HepG2 (cell line): Measurements from ENCODE around the gene CNNM3. TPM values are rescaled to one million over a fixed set of nuclear protein-coding genes. Genes with fewer than 3 reads are reported as not detected.

ENCODE experiments used
- AGO2 ChIP-seq: fragments of 200-400 bp; formaldehyde crosslinking; optimal IDR thresholded peaks from 2 replicates; pipeline ENCODE3; 2017; ENCODE audit warnings: mild to moderate bottlenecking, low read depth, low read length, moderate library complexity
- ATF7 ChIP-seq, 2 experiments: fragments of 450-650 bp in 1 of 2; sonication (generic) in 1 of 2; formaldehyde crosslinking in 1 of 2; IDR thresholded peaks; 2 replicates each; pipeline versions ENCODE4 v1.4.0 to v1.6.1; 2016 to 2020; ENCODE audit warnings: antibody characterized with exemption in 1 of 2, mild to moderate bottlenecking in 1 of 2, missing genetic modification reagents in 1 of 2
- EED ChIP-seq: sonication (generic); formaldehyde crosslinking; IDR thresholded peaks from 2 replicates; pipeline ENCODE4 v1.5.0; 2020; ENCODE audit warnings: mild to moderate bottlenecking, missing genetic modification reagents
- HNF1B ChIP-seq: sonication (generic); formaldehyde crosslinking; IDR thresholded peaks from 2 replicates; pipeline ENCODE4 v1.5.1; 2020; ENCODE audit warnings: mild to moderate bottlenecking, moderate library complexity, missing genetic modification reagents
- HNRNPK ChIP-seq: fragments of 200-400 bp; formaldehyde crosslinking; IDR thresholded peaks from 2 replicates; pipeline ENCODE4 v1.6.1; 2018; ENCODE audit warnings: low read length, low read depth, moderate library complexity, mild to moderate bottlenecking; ENCODE audit not compliant: poor library complexity, severe bottlenecking
- IKZF4 ChIP-seq: sonication (generic); formaldehyde crosslinking; IDR thresholded peaks from 2 replicates; pipeline ENCODE4 v1.5.1; 2020; ENCODE audit warnings: borderline replicate concordance, mild to moderate bottlenecking, low read depth, missing genetic modification reagents; ENCODE audit errors: not compliant biosample characterization
- KAT8 ChIP-seq: IDR thresholded peaks from 2 replicates; pipeline ENCODE4 v1.6.1; 2016; ENCODE audit warnings: missing genetic modification reagents, missing compliant biosample characterization
- KDM2A ChIP-seq: sonication (generic); formaldehyde crosslinking; IDR thresholded peaks from 2 replicates; pipeline ENCODE4 v1.4.0; 2020; ENCODE audit warnings: low read depth, missing genetic modification reagents, borderline replicate concordance
- MTA1 ChIP-seq: sonication (generic); formaldehyde crosslinking; IDR thresholded peaks from 2 replicates; pipeline ENCODE4 v1.4.0; 2020; ENCODE audit warnings: missing genetic modification reagents, mild to moderate bottlenecking, borderline replicate concordance
- NR2F6 ChIP-seq, 2 experiments: IDR thresholded peaks; 2 replicates each; pipeline ENCODE4 v1.6.1; 2016; ENCODE audit warnings: antibody characterized with exemption in 1 of 2, mild to moderate bottlenecking in 1 of 2
- ZBTB2 ChIP-seq: sonication (generic); formaldehyde crosslinking; IDR thresholded peaks from 2 replicates; pipeline ENCODE4 v1.8.0; 2022; ENCODE audit warnings: low read depth, missing genetic modification reagents
- ZNF296 ChIP-seq: sonication (generic); formaldehyde crosslinking; conservative IDR thresholded peaks from 2 replicates; pipeline ENCODE4 v1.5.0; 2020; ENCODE audit warnings: mild to moderate bottlenecking, missing genetic modification reagents
- ZNF318 ChIP-seq: sonication (generic); formaldehyde crosslinking; IDR thresholded peaks from 2 replicates; pipeline ENCODE4 v1.4.0; 2020; ENCODE audit warnings: mild to moderate bottlenecking, missing genetic modification reagents
- ZNF704 ChIP-seq: sonication (generic); formaldehyde crosslinking; IDR thresholded peaks from 2 replicates; pipeline ENCODE4 v1.8.1; 2023; ENCODE audit warnings: mild to moderate bottlenecking, inconsistent platforms, moderate library complexity, missing genetic modification reagents, borderline replicate concordance
- polyA plus RNA-seq, 8 experiments: library from polyadenylated mRNA; depleted of rRNA in 3 of 8; stranded (reverse) in 7 of 8; unstranded in 1 of 8; fragments of >200 nt; fragmentation: Illumina TruSeq in 4 of 8; extraction: Trizol in 4 of 8; gene quantifications; 2 replicates each; pipeline versions ENCODE4 v1.2.1 to v1.2.3, GENCODE V29; 2011 to 2016; ENCODE audit warnings: low read depth in 4 of 8, missing spikeins in 1 of 8, mixed read lengths in 1 of 8; ENCODE audit not compliant: insufficient read depth in 1 of 8
- total RNA-seq, 5 experiments: library from RNA; depleted of rRNA; stranded (reverse); fragments of >200 nt; fragmentation: Illumina TruSeq; extraction: Trizol; gene quantifications; 2 replicates each; pipeline ENCODE4 v1.2.3, GENCODE V29; 2016; ENCODE audit warnings: low read depth in 1 of 5

The CNNM3 gene
- total and polyA plus RNA-seq, 2 of the 13 experiments (the other 11 are each of a cell fraction or from before 2014, with no cell fraction given), result 21.2 to 27.9 TPM

- TF ChIP-seq HNF1B (CRISPR knock-in tag), result peak; percentile 56; the same call in 1 of the 2 replicates
- no peak for TF ChIP-seq IKZF4
- TF ChIP-seq MTA1 (CRISPR knock-in tag), result peak; percentile 42; the same call in 1 of the 2 replicates
- TF ChIP-seq EED (CRISPR knock-in tag), result peak; percentile 36; the same call in 1 of the 2 replicates
- TF ChIP-seq NR2F6 (IDR thresholded peaks at IDR 0.05), result no peak
- TF ChIP-seq NR2F6 (CRISPR knock-in tag; IDR thresholded peaks at IDR 0.05), result no peak
- TF ChIP-seq ZNF318 (CRISPR knock-in tag), result peak; percentile 79; the same call in 1 of the 2 replicates
- TF ChIP-seq ZNF296, result peak; percentile 64; the same call in 1 of the 2 replicates
- peak; percentile 80 for TF ChIP-seq AGO2
- no peak for TF ChIP-seq KAT8 (CRISPR knock-in tag)
- TF ChIP-seq KDM2A (CRISPR knock-in tag), result peak; percentile 74
- no peak for TF ChIP-seq HNRNPK
- TF ChIP-seq ATF7 (IDR thresholded peaks at IDR 0.05), result no peak
- 0 out of 2 replicates have a peak, but pooled peaks have one; percentile 26 for TF ChIP-seq ATF7 (CRISPR knock-in tag; IDR thresholded peaks at IDR 0.05)
- no peak for TF ChIP-seq ZNF704
- peak; percentile 33; the same call in 1 of the 2 replicates for TF ChIP-seq ZBTB2
Observed at GRCh38 chr2:96816836-96817702, 1.0 kb downstream of the CNNM3 start (continued).
